IMR-90 (cell line): ENCODE results near the gene AADACL3. TPM values are rescaled to one million over a fixed set of nuclear protein-coding genes. Genes with fewer than 3 reads are reported as not detected.

ENCODE experiments used
- ATAC-seq: fragments of 200-7000 bp; cut with Tn5 transposase; 2 replicates; pipeline ENCODE4 v1.9.1; 2020; ENCODE audit warnings: low read depth, mild to moderate bottlenecking, moderate library complexity
- BruUV-seq: library from RNA; stranded (reverse); fragments of 400-500 nt; replicated peaks from 2 replicates; lab custom pipeline; 2021; lab: Mats Ljungman, UMichigan
- CTCF ChIA-PET: fragments of 300-600 bp; formaldehyde crosslinking; extraction: SDS; loops from one replicate; lab custom pipeline; 2021; ENCODE audit warnings: antibody characterized with exemption; lab: Yijun Ruan, JAX
- POLR2A ChIA-PET: fragments of 300-600 bp; sonication (Branson Sonifier 250); formaldehyde crosslinking; loops from one replicate; lab custom pipeline; 2022; ENCODE audit warnings: antibody characterized with exemption; ENCODE audit not compliant: unreplicated experiment; lab: Charles Lee
- DNase-seq: peaks from one replicate; pipeline ENCODE4 v3.0.0; 2013
- H2AFZ ChIP-seq: replicated peaks from 2 replicates; pipeline ENCODE3; 2013; ENCODE audit warnings: low read length, mild to moderate bottlenecking; ENCODE audit not compliant: poor library complexity
- H2AK5ac ChIP-seq: 2 replicates; pipeline ENCODE4 v1.6.1; 2013; ENCODE audit warnings: low read depth, low read length, inconsistent platforms
- H2AK9ac ChIP-seq: replicated peaks from 2 replicates; pipeline ENCODE3; 2013; ENCODE audit warnings: mild to moderate bottlenecking, low read depth, low read length, moderate library complexity; ENCODE audit not compliant: poor library complexity
- H2BK120ac ChIP-seq: 2 replicates; pipeline ENCODE4 v1.6.1; 2013; ENCODE audit warnings: low read depth, low read length, inconsistent platforms
- H2BK15ac ChIP-seq: 3 replicates; pipeline ENCODE4 v1.6.1; 2013; ENCODE audit warnings: low read depth, low read length, inconsistent platforms
- H2BK20ac ChIP-seq: 2 replicates; pipeline ENCODE4 v1.6.1; 2013; ENCODE audit warnings: low read depth, mild to moderate bottlenecking, inconsistent platforms, low read length, moderate library complexity
- H2BK5ac ChIP-seq: 2 replicates; pipeline ENCODE4 v1.6.1; 2013; ENCODE audit warnings: mild to moderate bottlenecking, low read depth, low read length, inconsistent platforms; ENCODE audit not compliant: poor library complexity, severe bottlenecking
- H3K14ac ChIP-seq: replicated peaks from 2 replicates; pipeline ENCODE4 v1.6.1; 2013; ENCODE audit warnings: low read depth, low read length, inconsistent platforms
- H3K18ac ChIP-seq: 2 replicates; pipeline ENCODE4 v1.6.1; 2013; ENCODE audit warnings: low read depth, low read length, control low read depth
- H3K23ac ChIP-seq: 2 replicates; pipeline ENCODE4 v1.6.1; 2013; ENCODE audit warnings: low read depth, low read length, inconsistent platforms
- H3K27ac ChIP-seq: 2 replicates; pipeline ENCODE4 v1.5.1; 2013; ENCODE audit warnings: mild to moderate bottlenecking, control low read depth, low read length; ENCODE audit not compliant: insufficient read depth
- H3K27me3 ChIP-seq: 2 replicates; pipeline ENCODE4 v1.6.1; 2013; ENCODE audit warnings: low read length; ENCODE audit not compliant: control insufficient read depth, insufficient read depth
- H3K36me3 ChIP-seq: 2 replicates; pipeline ENCODE4 v1.6.1; 2013; ENCODE audit warnings: low read length, mixed read lengths; ENCODE audit not compliant: control insufficient read depth, insufficient read depth
- H3K4ac ChIP-seq: 2 replicates; pipeline ENCODE4 v1.6.1; 2013; ENCODE audit warnings: low read depth, low read length, inconsistent platforms
- H3K4me1 ChIP-seq: 2 replicates; pipeline ENCODE4 v1.6.1; 2013; ENCODE audit warnings: low read length, mixed read lengths; ENCODE audit not compliant: control insufficient read depth, insufficient read depth
- H3K4me2 ChIP-seq: 2 replicates; pipeline ENCODE4 v1.6.1; 2013; ENCODE audit warnings: low read depth, mild to moderate bottlenecking, control low read depth, low read length, moderate library complexity
- H3K4me3 ChIP-seq: 2 replicates; pipeline ENCODE4 v1.5.1; 2013; ENCODE audit warnings: low read depth, mild to moderate bottlenecking, control low read depth, low read length, moderate library complexity; ENCODE audit not compliant: insufficient read depth
- H3K56ac ChIP-seq: 2 replicates; pipeline ENCODE4 v1.6.1; 2013; ENCODE audit warnings: low read length, inconsistent platforms; ENCODE audit not compliant: insufficient read depth; ENCODE audit errors: extremely low read depth
- H3K79me1 ChIP-seq, 2 experiments: 2 replicates each; pipeline ENCODE4 v1.6.1; 2013; ENCODE audit warnings: low read length in 2 of 2, inconsistent platforms in 1 of 2, low read depth in 1 of 2
- H3K9ac ChIP-seq: 2 replicates; pipeline ENCODE4 v1.6.1; 2013; ENCODE audit warnings: low read depth, low read length, control low read depth
- H3K9me1 ChIP-seq: 2 replicates; pipeline ENCODE4 v1.6.1; 2013; ENCODE audit warnings: low read length, inconsistent platforms; ENCODE audit not compliant: insufficient read depth
- H3K9me3 ChIP-seq: 2 replicates; pipeline ENCODE4 v1.6.1; 2013; ENCODE audit warnings: low read length; ENCODE audit not compliant: control insufficient read depth, insufficient read depth
- H4K20me1 ChIP-seq: 2 replicates; pipeline ENCODE4 v1.6.1; 2013; ENCODE audit warnings: low read length, inconsistent platforms; ENCODE audit not compliant: insufficient read depth
- H4K5ac ChIP-seq: 2 replicates; pipeline ENCODE4 v1.6.1; 2013; ENCODE audit warnings: mild to moderate bottlenecking, low read depth, low read length, control low read depth
- H4K8ac ChIP-seq, 2 experiments: 2 replicates each; pipeline ENCODE4 v1.6.1; 2013; ENCODE audit warnings: low read depth in 2 of 2, low read length in 2 of 2, control low read depth in 1 of 2, inconsistent platforms in 1 of 2
- H4K91ac ChIP-seq: 2 replicates; pipeline ENCODE4 v1.6.1; 2013; ENCODE audit warnings: low read depth, low read length, inconsistent platforms; ENCODE audit not compliant: insufficient read depth
- BHLHE40 ChIP-seq: fragments of 150-350 bp; IDR thresholded peaks from 2 replicates; pipeline ENCODE4 v1.6.1; 2016; ENCODE audit warnings: mild to moderate bottlenecking, low read depth, low read length
- CHD1 ChIP-seq: IDR thresholded peaks from 2 replicates; pipeline ENCODE4 v1.6.1; 2012; ENCODE audit warnings: low read depth, low read length, improper control_type of control experiment
- ELK1 ChIP-seq: fragments of 150-350 bp; IDR thresholded peaks from 2 replicates; pipeline ENCODE4 v1.6.1; 2016; ENCODE audit warnings: low read depth, mild to moderate bottlenecking, low read length, moderate library complexity, borderline replicate concordance
- FOS ChIP-seq: fragments of 150-350 bp; IDR thresholded peaks from 2 replicates; pipeline ENCODE4 v1.6.1; 2016; ENCODE audit warnings: low read depth, low read length
- MAFK ChIP-seq: IDR thresholded peaks from 2 replicates; pipeline ENCODE4 v1.6.1; 2012; ENCODE audit warnings: low read depth, low read length, improper control_type of control experiment
- MXI1 ChIP-seq: IDR thresholded peaks from 2 replicates; pipeline ENCODE4 v1.6.1; 2012; ENCODE audit warnings: low read depth, mild to moderate bottlenecking, low read length, moderate library complexity, borderline replicate concordance
- NFE2L2 ChIP-seq: fragments of 150-350 bp; IDR thresholded peaks from 2 replicates; pipeline ENCODE4 v1.6.1; 2016; ENCODE audit warnings: low read depth, mild to moderate bottlenecking, low read length
- RAD21 ChIP-seq: IDR thresholded peaks from 2 replicates; pipeline ENCODE4 v1.6.1; 2012; ENCODE audit warnings: low read length, improper control_type of control experiment
- SMC3 ChIP-seq: fragments of 150-350 bp; IDR thresholded peaks from 2 replicates; pipeline ENCODE4 v1.6.1; 2016; ENCODE audit warnings: low read depth, mild to moderate bottlenecking, antibody characterized with exemption, low read length, moderate library complexity
- WGBS, 2 experiments: methylation state at CpG; one replicate each; pipeline versions ENCODE4 v1.1.5 to v1.1.7; 2013; ENCODE audit warnings: missing lambda C conversion rate in 2 of 2; ENCODE audit not compliant: insufficient read length in 1 of 2; ENCODE audit errors: extremely low coverage in 2 of 2; 5-methylcytosine and 5-hydroxymethylcytosine counted together
- dilution Hi-C: fragments of 300-500 bp; cut with HindIII; formaldehyde crosslinking; loops from one replicate; pipeline ENCODE4 v1.14.3; 2018; ENCODE audit warnings: low sequenced_read_pairs; ENCODE audit not compliant: unreplicated experiment
- in situ Hi-C: fragments of 300-500 bp; cut with MboI; formaldehyde crosslinking; loops from 3 replicates; pipeline ENCODE4 v1.14.3; 2019; ENCODE audit warnings: low sequenced_read_pairs, inconsistent platforms, mixed read lengths
- intact Hi-C: fragments of 100-400 bp; cut with micrococcal nuclease; formaldehyde crosslinking; loops from 2 replicates; pipeline ENCODE4 v1.10.0; 2022
- polyA plus RNA-seq, 3 experiments: library from polyadenylated mRNA; depleted of rRNA; stranded (reverse); fragments of >200 nt; gene quantifications; 2 replicates each; pipeline ENCODE4 v1.2.3, GENCODE V29; 2012; ENCODE audit warnings: low replicate concordance in 1 of 3
- total RNA-seq: library from RNA; depleted of rRNA; stranded (reverse); fragments of >200 nt; gene quantifications from 2 replicates; pipeline ENCODE4 v1.2.3, GENCODE V29; 2012
- TF ChIP-seq, protein P1 (sequence below): fragments of 150-350 bp; IDR thresholded peaks from 2 replicates; pipeline ENCODE4 v1.6.1; 2017; ENCODE audit warnings: mild to moderate bottlenecking, antibody characterized with exemption, low read length, low read depth

The AADACL3 gene
- total and polyA plus RNA-seq, 2 of the 4 experiments (the other 2 are of a cell fraction), result not detected

GRCh38 chr1:12706061-12706460, 9.8 kb upstream of the AADACL3 start:
- no peak for TF ChIP-seq MAFK
- no peak for TF ChIP-seq NFE2L2
- no peak for TF ChIP-seq RAD21
- TF ChIP-seq, protein P1, sequence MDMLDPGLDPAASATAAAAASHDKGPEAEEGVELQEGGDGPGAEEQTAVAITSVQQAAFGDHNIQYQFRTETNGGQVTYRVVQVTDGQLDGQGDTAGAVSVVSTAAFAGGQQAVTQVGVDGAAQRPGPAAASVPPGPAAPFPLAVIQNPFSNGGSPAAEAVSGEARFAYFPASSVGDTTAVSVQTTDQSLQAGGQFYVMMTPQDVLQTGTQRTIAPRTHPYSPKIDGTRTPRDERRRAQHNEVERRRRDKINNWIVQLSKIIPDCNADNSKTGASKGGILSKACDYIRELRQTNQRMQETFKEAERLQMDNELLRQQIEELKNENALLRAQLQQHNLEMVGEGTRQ, result no peak
- TF ChIP-seq ELK1, result no peak
- TF ChIP-seq SMC3, result no peak
- no peak for TF ChIP-seq BHLHE40
- no peak for TF ChIP-seq FOS
- TF ChIP-seq CHD1, result no peak
- no peak for TF ChIP-seq MXI1
- Histone ChIP-seq H3K27ac (no peak overlapping the region), H4K5ac (no peak overlapping the region), H3K9ac (no peak overlapping the region), H3K36me3 (no peaks in the 10 kb centered on the region), H3K23ac (no peak overlapping the region), H3K79me1 (no peaks in the 10 kb centered on the region), H3K56ac (no peak overlapping the region), H3K4me2 (no peak overlapping the region), H3K4me3 (no peak overlapping the region), H3K4me1 (no peaks in the 10 kb centered on the region), H2BK20ac (no peak overlapping the region), H3K4ac (no peak overlapping the region), H3K14ac (no peak overlapping the region), H2BK5ac (no peak overlapping the region), H2AK9ac (no peak overlapping the region), H3K9me1 (no peaks in the 10 kb centered on the region), H4K91ac (no peak overlapping the region), H2AK5ac (no peak overlapping the region), H2AFZ (no peak overlapping the region), H3K9me3 (no peaks in the 10 kb centered on the region), H3K18ac (no peak overlapping the region), H2BK15ac (no peak overlapping the region), H4K8ac (no peak overlapping the region), H3K27me3 (no peaks in the 10 kb centered on the region), H4K20me1 (no peaks in the 10 kb centered on the region), H2BK120ac (no peak overlapping the region)
- WGBS, 2 experiments, result no CpG with 5 or more reads among the region's 3 CpGs
- DNase-seq (no peak), ATAC-seq (no peak)
- intact Hi-C loops, result no loop called here
- no TSS peak for BruUV-seq
- in situ Hi-C loops, result no loop called here
- POLR2A ChIA-PET, result no interaction called here
- dilution Hi-C loops, result no loop called here
- CTCF ChIA-PET, result no interaction called here
